Measurements from ENCODE around the gene ADCY1.
"Not testable (repeated sequence)": the region's sequence is repeated elsewhere in the genome, so short reads cannot be mapped to it uniquely, and the experiment has no call there.

Gene ADCY1

DNA sequence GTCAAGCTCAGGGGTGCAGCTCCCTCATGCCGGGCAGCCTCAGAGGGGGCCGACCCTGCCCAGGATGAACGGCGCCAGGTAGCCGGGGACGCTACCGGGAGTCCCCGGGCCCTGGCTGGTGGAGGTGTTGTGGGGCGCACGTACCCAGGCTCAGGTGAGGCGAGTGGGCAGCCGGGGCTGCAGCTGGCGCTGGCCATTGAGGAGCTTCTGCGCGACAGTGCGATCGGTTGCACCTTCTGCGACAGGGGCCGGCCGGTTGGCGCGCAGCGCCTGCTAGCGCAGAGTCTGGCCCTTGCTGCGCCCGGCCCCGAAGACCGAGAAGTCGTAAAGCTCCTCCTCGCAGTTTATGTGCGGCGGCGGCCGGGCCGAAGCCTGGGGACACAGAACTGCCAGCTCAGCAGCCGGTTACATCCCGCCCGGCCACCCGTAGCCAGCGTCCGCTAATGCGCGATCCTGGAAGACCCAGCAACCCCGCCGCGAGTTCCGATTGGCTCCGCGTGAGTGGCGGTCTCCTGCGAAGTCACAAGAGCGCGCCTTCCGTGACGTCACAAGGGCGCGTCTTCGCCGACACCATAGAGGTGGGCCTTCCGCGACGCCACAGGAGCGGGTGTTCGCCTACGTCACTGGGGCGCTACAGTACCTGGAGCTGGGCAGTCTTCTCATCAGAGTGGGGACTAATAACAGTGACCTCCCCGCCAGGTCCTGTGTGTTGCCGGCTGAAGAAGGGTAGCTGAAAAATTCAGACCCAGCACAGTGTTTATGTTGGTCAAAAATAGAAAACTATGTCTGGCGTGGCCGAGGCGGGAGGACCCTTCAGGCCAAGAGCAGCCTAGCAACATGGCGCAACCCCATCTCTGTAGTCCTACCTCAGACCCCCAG lies 194.6 kb downstream of the ADCY1 start:
- DNase-seq: peak; percentile 97

DNA sequence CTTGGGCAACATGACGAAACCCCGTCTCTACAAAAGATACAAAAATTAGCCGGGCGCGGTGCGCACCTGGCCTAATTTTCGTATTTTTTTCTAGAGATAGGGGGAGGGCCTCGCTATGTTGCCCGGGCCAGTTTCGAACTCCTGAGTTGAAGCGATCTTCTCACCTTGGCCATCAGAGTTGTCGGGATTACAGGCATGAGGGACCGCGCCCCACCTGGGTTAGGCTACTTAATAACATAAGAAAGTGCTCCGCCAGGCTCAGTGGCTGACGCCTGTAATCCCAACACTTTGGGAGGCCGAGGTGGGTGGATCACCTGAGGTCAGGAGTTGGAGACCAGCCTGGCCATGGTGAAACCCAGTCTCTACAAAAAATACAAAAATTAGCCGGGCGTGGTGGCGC lies 195.5 kb downstream of the ADCY1 start:
- DNase-seq: not testable (repeated sequence)
